ENCODE measurements around the gene DNAJC6.
A peak's percentile ranks its signal among the peaks of the same experiment; 100 is the strongest.
"Not testable (repeated sequence)": the region's sequence is repeated elsewhere in the genome, so short reads cannot be mapped to it uniquely, and the experiment has no call there.

DNAJC6 gene

GRCh38 chr1:65309304-65310077 lies at the start of gene DNAJC6:
Gene DNAJC6, plus strand, starts transcription at chr1:65309543. Its CDS starts 203 bp downstream, at chr1:65309746.
- DNase-seq (ENCODE audit: low read depth in 2 of 2) = peak in 1 of 2 donors; percentile 7

GRCh38 chr1:65259816-65260215 lies 49.5 kb upstream of the DNAJC6 start:
- no peak for DNase-seq (ENCODE audit: low read depth in 2 of 2)

GRCh38 chr1:65260851-65261473 lies 48.4 kb upstream of the DNAJC6 start:
- no peak for DNase-seq (ENCODE audit: low read depth in 2 of 2)

GRCh38 chr1:65263286-65263685 lies 46.1 kb upstream of the DNAJC6 start:
- no peak for DNase-seq (ENCODE audit: low read depth in 2 of 2)

- no peak for DNase-seq (ENCODE audit: low read depth in 2 of 2)
Observed at GRCh38 chr1:65264197-65264929, 45.0 kb upstream of the DNAJC6 start.

- no peak for DNase-seq (ENCODE audit: low read depth in 2 of 2)
Observed at GRCh38 chr1:65265296-65265650, 44.1 kb upstream of the DNAJC6 start.

GRCh38 chr1:65265651-65266351 lies 43.5 kb upstream of the DNAJC6 start:
- DNase-seq (ENCODE audit: low read depth in 2 of 2) = peak in 1 of 2 donors; percentile 2

GRCh38 chr1:65266476-65266875 lies 42.9 kb upstream of the DNAJC6 start:
- no peak for DNase-seq (ENCODE audit: low read depth in 2 of 2)

GRCh38 chr1:65267271-65267670 lies 42.1 kb upstream of the DNAJC6 start:
- DNase-seq (ENCODE audit: low read depth in 2 of 2) = no peak

GRCh38 chr1:65267683-65268082 lies 41.7 kb upstream of the DNAJC6 start:
- DNase-seq (ENCODE audit: low read depth in 2 of 2) = no peak

GRCh38 chr1:65269612-65270011 lies 39.7 kb upstream of the DNAJC6 start:
- no peak for DNase-seq (ENCODE audit: low read depth in 2 of 2)

- no peak for DNase-seq (ENCODE audit: low read depth in 2 of 2)
Observed at GRCh38 chr1:65276197-65276939, 33.0 kb upstream of the DNAJC6 start.

GRCh38 chr1:65277605-65278347 lies 31.6 kb upstream of the DNAJC6 start:
- no peak for DNase-seq (ENCODE audit: low read depth in 2 of 2)

- DNase-seq (ENCODE audit: low read depth in 2 of 2) = no peak
Observed at GRCh38 chr1:65278376-65279069, 30.8 kb upstream of the DNAJC6 start.

GRCh38 chr1:65279070-65279779 lies 30.1 kb upstream of the DNAJC6 start:
- no peak for DNase-seq (ENCODE audit: low read depth in 2 of 2)

- no peak for DNase-seq (ENCODE audit: low read depth in 2 of 2)
Observed at GRCh38 chr1:65281846-65282245, 27.5 kb upstream of the DNAJC6 start.

GRCh38 chr1:65284229-65284628 lies 25.1 kb upstream of the DNAJC6 start:
- no peak for DNase-seq (ENCODE audit: low read depth in 2 of 2)

- DNase-seq (ENCODE audit: low read depth in 2 of 2) = no peak
Observed at GRCh38 chr1:65289449-65289848, 19.9 kb upstream of the DNAJC6 start.

GRCh38 chr1:65291818-65292217 lies 17.5 kb upstream of the DNAJC6 start:
- DNase-seq (ENCODE audit: low read depth in 2 of 2) = not testable (repeated sequence)

All from stimulated activated CD8-positive, alpha-beta memory T cell treated with anti-CD3 and anti-CD28 coated beads, Interleukin-2, amount 100 ng/mL, for 1 hour (primary cell).